Stimulated activated CD4-positive, alpha-beta T cell treated with anti-CD3 and anti-CD28 coated beads, Interleukin-15, amount 100 ng/mL, for 24 hours (primary cell): Measurements from ENCODE around the gene KCNT1.

Source experiments
- DNase-seq: peaks from one replicate; pipeline ENCODE4 v3.0.0-alpha.2; 2020

Gene KCNT1

DNA sequence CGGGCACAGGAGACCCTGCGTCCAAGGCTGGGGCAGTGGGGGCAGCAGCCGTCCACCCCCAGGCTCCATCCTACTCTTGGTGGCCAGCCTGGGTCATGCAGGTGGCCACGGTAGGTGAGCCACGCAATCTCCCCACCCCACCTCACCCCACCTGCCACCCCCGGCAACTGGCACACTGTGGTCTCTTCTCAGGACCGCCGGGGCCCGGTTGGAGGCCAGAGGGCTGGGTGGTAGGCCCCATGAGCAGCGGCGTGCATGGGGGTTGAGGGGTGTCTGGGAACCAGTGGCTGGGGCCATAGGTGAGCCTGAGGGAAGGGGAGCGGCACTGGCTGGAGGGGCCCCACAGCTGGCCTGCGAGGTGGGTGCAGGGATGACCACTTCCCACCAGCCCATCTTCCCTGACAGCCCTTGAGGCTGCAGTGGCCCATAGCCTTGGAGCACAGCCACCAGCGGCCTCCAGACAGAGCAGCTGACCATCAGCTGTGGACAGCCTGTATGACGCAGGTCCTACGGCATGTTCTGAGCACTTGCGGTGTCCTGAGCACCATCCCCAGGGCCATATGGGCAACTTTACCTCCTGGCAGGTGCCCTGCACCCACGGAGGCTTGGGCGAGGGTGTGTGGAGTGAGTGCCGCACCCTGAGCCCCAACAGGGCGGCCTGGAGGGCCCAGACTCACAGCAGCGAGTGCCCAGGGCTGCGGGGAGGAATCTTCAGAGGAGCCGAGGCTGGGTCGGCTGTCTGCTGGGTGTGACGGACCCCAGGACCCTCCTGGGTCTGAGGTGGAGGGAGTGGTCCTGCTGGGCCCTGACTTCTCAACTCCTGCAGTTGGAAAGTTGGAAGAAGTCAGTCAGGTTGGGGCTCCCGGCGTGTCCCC lies 47.4 kb downstream of the KCNT1 start:
- no peak for DNase-seq

- no peak for DNase-seq
Observed at GRCh38 chr9:135750786-135751185, 48.8 kb downstream of the KCNT1 start.

GRCh38 chr9:135751501-135751900 lies 49.5 kb downstream of the KCNT1 start:
- DNase-seq: no peak

DNA sequence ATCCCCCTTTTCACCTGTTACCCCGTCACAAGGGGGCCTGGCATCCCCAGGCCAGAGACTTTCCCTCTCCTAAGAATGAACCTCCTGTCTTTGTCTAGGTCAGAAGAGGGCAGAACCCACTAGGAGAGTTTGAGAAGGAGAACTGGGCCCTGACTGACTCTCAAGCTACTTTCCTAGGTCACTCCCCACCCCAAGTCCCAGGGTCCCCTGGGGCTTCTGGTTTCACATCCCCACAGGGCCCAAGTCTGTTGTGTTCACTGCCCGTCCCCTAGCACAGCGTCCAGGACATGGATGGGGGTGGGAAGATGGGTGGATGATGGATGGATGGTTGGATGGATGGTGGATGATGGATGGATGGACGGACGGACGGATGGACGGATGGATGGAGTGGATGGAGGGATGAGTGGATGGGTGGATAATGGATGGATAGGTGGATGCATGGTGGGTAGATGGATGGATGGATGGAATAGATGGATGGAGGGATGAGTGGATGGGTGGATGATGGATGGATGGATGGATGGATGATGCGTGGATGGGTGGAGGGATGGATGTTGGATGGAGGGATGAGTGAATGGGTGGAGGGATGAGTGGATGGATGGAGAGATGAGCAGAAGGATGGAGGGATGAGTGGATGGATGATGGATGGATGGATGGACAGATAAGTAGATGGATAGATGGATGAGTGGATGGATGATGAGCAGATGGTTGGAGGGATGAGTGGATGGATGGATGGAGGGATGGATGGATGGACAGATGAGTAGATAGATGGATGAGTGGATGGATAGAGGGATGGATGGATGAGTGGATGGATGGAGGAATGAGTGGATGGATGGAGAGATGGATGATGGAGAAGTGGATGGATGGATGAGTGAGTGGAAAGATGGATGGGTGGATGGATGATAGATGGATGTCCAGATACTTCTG lies 50.6 kb downstream of the KCNT1 start:
- no peak for DNase-seq

DNA sequence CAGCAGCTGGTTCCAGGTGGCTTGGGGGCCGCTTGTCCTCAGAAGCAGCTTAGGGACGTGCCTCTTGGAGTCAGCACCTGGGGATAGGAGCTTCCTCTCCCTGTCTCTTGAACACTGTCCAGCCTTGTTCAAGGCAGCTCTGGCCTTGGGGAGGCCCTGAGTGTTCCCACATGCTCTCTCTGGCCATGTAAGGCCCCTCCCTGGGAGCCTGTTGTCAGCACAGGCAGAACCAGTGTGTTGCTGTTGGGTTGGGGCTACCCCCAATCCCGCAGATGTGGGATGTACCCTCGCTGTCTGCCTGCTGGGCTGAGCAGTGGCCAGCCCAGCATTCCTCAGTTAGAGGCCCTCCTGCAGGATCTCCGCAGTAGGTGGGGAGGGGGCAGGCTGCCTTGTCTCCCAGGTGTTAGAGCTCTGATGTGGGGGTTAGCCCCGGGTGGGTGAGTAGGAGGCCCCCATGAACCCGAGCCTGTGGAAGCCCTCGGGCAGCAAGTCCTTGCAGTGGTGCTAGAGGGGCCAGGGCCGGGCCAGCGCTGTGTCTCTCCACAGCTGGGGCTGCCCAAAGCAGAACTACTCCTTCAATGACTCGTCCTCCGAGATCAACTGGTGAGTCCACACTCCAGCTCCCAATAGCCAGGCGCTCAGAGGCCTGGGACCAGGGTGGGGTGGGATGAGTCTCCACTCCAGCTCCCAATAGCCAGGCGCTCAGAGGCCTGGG lies 51.6 kb downstream of the KCNT1 start:
- no peak for DNase-seq

DNA sequence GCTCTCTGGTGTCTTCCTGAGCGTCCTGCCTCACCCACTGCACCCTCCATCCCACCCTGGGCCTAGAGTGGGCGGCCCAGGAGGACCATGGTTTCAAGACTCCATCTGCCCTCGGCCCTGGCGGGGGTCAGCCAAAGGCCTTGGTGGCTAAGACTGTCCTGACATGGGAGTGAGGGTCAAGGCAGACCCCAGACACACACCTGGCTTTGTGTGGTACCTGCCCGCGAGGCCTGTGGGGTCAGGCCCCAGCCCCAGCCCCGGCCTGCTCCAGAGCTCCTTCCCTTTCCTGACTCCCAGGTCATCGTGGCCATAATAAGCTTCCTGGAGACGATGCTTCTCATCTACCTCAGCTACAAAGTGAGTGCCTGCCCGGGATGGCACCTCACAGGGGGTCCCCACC lies 54.6 kb downstream of the KCNT1 start:
- DNase-seq: no peak

DNA sequence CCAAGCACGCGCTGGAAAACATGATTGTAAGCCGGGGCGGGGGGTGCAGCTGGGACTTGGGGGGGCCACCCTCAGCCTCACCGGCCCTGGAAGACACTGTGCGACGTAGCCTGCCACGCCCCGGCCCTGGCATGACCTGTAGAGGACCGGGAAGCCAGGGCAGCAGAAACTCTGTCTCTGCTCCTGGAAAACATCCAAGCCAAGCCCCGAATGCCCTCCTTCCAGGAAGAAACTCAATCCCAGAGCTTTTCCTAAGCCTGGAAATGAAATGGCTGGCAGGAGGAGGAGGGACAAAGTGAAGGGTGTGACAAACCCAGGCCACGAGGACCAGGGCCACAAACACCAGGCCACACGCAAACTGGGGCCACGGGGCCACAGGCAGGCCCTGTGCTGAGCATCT lies 55.4 kb downstream of the KCNT1 start:
- DNase-seq: no peak

- no peak for DNase-seq
Observed at GRCh38 chr9:135758056-135758455, 56.1 kb downstream of the KCNT1 start.

- DNase-seq: no peak
Observed at GRCh38 chr9:135758870-135759269, 56.9 kb downstream of the KCNT1 start.

GRCh38 chr9:135759676-135760300 lies 57.8 kb downstream of the KCNT1 start:
- no peak for DNase-seq

- no peak for DNase-seq
Observed at GRCh38 chr9:135760465-135760864, 58.5 kb downstream of the KCNT1 start.

DNA sequence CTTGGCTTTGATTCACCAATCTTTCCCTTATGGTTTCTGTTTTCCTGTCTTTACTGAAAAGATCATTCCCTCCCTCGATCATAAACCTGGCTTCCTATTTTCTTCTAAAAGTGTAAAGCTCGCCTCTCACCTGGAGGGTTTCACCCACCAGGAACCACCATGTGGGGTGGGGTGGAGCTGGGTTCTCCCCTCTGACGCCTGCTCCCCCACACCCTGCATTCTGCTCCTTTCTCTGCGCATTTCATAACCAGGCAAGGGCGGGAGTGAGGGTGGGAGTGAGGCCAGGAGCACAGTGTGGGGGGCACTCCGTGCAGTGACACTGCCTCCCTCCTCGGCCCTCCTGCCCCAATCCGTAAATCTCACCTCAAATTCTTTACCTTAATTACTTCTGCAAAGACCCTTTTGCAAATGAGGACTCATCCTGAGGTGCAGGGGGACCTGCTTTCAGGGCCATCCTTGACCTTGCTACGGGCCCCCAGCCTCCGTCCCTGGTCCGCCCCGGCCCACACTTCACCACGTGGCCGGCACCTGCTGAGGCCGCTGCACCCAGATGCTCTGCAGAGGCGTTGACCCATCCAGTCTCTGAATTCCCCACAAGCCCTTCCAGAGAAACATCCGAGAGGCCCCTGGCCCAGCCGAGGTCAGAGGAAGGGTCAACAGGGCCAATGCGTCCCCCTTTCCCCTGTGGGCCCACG lies 59.3 kb downstream of the KCNT1 start:
- DNase-seq: no peak

DNA sequence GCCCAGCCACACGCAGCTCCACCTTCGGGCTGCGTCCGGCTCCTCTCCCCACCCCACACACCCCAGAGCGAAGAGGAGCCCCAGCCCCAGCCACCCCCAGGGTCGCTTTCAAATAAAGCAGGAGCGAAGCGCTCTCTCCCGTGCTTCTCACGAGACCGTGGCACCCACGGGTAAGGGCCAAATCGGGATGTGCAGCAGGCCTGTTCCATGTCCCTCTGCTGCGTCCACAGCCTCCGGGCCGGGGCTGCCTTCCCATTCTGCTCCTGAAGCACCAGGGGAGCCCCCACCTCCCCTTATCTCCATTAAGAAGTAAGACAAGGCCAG lies 59.8 kb downstream of the KCNT1 start:
- no peak for DNase-seq

- DNase-seq: no peak
Observed at GRCh38 chr9:135762921-135763320, 60.9 kb downstream of the KCNT1 start.

DNA sequence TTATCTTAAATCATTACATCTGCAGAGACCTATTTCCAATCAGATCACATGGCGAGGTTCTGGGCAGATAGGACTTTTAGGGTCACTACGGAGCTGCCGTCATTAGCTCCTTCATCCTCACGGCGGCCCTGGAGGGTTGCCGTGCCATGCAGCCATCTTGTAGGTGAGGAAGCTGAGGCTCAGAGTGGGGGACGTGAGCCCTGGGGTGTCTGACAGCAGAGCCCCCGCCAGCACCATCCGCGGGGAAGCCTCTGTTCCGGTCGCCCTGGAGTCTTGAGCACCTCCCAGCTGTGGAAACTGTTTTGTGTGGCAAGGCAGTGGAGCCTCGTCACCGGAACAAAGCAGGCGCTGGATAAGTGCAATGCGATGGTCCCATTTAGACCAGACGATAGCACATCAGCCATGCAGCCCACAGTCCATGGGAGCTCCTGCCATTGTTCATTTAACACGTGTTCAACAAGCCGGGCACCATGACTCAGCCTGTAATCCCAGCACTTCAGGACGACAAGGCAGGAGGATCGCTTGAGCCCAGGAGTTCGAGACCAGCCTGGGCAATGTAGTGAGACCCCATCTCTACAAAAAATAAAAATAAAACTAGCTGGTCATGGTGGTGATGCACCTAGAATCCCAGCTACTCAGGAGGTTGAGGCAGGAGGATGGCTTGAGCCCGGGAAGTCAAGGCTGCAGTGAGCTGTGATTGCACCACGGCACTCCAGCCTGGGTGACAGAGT lies 61.9 kb downstream of the KCNT1 start:
- DNase-seq: no peak

DNA sequence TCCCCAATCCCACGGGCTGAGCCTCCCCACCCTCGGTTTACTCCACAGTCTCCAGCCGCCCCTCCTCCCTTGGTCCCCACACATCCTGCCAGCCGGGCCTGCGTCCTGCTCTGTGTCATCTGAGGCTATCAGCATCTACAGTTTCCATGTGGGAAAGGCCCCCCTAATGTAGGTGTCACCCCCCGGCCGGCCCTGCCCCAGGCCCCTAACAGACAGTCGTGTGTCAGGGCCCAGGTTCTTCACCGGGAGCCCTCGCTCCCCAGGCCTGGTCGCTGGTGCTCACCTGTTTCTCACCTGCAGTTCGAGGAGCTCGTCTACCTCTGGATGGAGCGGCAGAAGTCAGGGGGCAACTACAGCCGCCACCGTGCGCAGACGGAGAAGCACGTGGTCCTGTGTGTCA lies 62.7 kb downstream of the KCNT1 start:
- no peak for DNase-seq

DNA sequence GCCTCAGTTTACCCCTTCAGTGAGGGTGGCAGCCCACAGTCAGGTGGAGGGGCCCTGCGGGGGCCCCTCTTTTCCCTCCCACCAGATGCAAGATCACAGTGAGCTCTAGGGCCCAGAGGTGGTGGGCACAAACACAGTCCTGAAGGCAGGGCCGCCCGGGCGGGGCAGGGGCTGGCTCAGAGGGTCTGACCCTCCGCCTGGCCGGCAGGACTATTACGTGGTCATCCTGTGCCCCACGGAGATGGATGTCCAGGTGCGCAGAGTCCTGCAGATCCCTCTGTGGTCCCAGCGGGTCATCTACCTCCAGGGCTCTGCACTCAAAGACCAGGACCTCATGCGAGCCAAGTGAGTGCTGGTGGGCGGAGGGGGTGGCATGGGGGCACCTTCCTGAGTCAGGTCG lies 63.4 kb downstream of the KCNT1 start:
- no peak for DNase-seq

DNA sequence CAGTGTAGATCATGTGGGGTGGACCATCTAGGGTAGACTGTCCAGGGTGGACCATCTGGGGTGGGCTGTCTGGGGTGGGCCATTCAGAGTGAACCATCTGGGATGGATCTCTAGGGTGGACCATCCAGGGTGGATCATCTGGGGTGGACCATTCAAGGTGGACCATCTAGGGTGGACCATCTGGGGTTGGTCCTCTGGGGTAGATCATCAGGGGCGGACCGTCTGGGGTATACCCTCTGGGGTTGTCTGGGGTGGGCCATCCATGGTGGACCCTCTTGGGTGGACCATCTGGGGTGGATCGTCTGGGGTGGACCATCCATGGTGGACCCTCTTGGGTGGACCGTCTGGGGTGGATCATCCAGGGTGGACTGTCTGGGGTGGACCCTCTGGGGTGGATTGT lies 64.3 kb downstream of the KCNT1 start:
- DNase-seq: no peak

DNA sequence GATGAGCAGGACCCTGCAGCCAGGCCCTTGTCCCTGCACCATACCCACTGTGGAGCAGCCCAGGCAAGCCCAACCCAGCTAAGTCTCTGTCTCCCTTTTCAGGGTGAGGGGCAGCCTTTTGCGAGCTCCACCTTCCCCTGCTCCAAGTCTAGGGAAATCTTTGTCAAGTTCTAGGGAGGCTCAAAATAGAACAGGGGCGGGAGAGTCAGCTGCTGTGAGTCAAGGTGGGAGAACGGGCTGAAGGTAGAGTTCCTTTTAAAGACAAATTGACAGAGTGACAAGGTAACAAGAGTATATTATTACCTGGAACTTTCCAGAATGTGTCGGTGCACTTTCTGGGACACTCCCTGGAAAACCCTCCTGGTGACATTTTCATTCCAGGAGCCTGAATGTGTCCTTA lies 64.7 kb downstream of the KCNT1 start:
- DNase-seq: no peak

- no peak for DNase-seq
Observed at GRCh38 chr9:135768516-135769218, 66.7 kb downstream of the KCNT1 start.
